Activated CD8-positive, alpha-beta T cell treated with anti-CD3 and anti-CD28 coated beads, Interleukin-2, amount 10 ng/mL, durations not matched to agents 7 days and 5 days (primary cell): Measurements from ENCODE around the gene PDXK. TPM values are rescaled to one million over a fixed set of nuclear protein-coding genes. Genes with fewer than 3 reads are reported as not detected.

Experiments used
- ATAC-seq: fragments of 150-1000 bp; cut with Tn5 transposase; one replicate; pipeline ENCODE4 v1.10.0; 2021; ENCODE audit warnings: moderate library complexity
- CTCF ChIA-PET: fragments of 350-600 bp; sonication (Branson Sonifier 250); formaldehyde crosslinking; loops from one replicate; lab custom pipeline; 2021; ENCODE audit warnings: antibody characterized with exemption; lab: Charles Lee
- POLR2A ChIA-PET: fragments of 350-600 bp; sonication (Branson Sonifier 250); formaldehyde crosslinking; loops from one replicate; lab custom pipeline; 2021; ENCODE audit warnings: antibody characterized with exemption; lab: Charles Lee
- DNase-seq: peaks from one replicate; pipeline ENCODE4 v3.0.0-alpha.2; 2020
- H3K27ac Mint-ChIP-seq: one replicate; pipeline ENCODE4 v1.8.0; 2021; ENCODE audit warnings: mild to moderate bottlenecking, mixed read lengths
- H3K27me3 Mint-ChIP-seq: one replicate; pipeline ENCODE4 v1.8.0; 2021; ENCODE audit warnings: low read depth, mixed read lengths
- H3K36me3 Mint-ChIP-seq: one replicate; pipeline ENCODE4 v1.8.0; 2021; ENCODE audit warnings: low read depth, mixed read lengths
- H3K4me1 Mint-ChIP-seq: one replicate; pipeline ENCODE4 v1.8.0; 2021; ENCODE audit warnings: low read depth, mixed read lengths
- H3K4me3 Mint-ChIP-seq: one replicate; pipeline ENCODE4 v1.8.0; 2021; ENCODE audit warnings: mild to moderate bottlenecking, mixed read lengths
- H3K9me3 Mint-ChIP-seq: one replicate; pipeline ENCODE4 v1.8.0; 2022; ENCODE audit warnings: mixed read lengths; ENCODE audit not compliant: insufficient read depth
- total RNA-seq, 2 experiments: library from RNA; stranded (reverse); gene quantifications; one replicate each; pipeline ENCODE4 v1.2.3, GENCODE V29; 2021

The PDXK gene
- total RNA-seq, 2 experiments from 2014 or later: 94.5 to 100 TPM

GRCh38 chr21:43717967-43718871 is 710 bp upstream of the PDXK start:
- peak overlapping the region; percentile 79 for H3K4me3 Mint-ChIP-seq
- ATAC-seq (no peak), DNase-seq (no peak)
- H3K27ac Mint-ChIP-seq: peak overlapping the region; percentile 72
- H3K4me1 Mint-ChIP-seq: peaks cover 33% of the 10 kb centered on the region
- no peaks in the 10 kb centered on the region for H3K9me3 Mint-ChIP-seq
- ChIA-PET POLR2A (interaction anchor here (1.2 kb wide), 1 partner anchor 11 kb away, joined by 4 read pairs; no protein-coding TSS in a partner anchor), CTCF (no interaction called here)
- H3K36me3 Mint-ChIP-seq: peaks cover 14% of the 10 kb centered on the region
- H3K27me3 Mint-ChIP-seq: peaks cover 19% of the 10 kb centered on the region

GRCh38 chr21:43719748-43720538 is 1.0 kb downstream of the PDXK start:
- ATAC-seq (peak; percentile 0), DNase-seq (no peak)
- peaks cover 20% of the 10 kb centered on the region for H3K36me3 Mint-ChIP-seq
- no peaks in the 10 kb centered on the region for H3K9me3 Mint-ChIP-seq
- POLR2A ChIA-PET: interaction anchor here (0.5 to 1.8 kb wide), 2 partner anchors 9 to 375 kb away, joined by 3 to 20 read pairs; no protein-coding TSS in a partner anchor
- CTCF ChIA-PET: interaction anchor here (1.0 kb wide), 2 partner anchors 9 to 255 kb away, joined by 3 read pairs; no protein-coding TSS in a partner anchor
- peak overlapping the region; percentile 69 for H3K27ac Mint-ChIP-seq
- peaks cover 35% of the 10 kb centered on the region for H3K4me1 Mint-ChIP-seq
- H3K4me3 Mint-ChIP-seq: peak overlapping the region; percentile 84
- H3K27me3 Mint-ChIP-seq: peaks cover 18% of the 10 kb centered on the region

GRCh38 chr21:43720539-43721166 is 1.7 kb downstream of the PDXK start:
- Mint-ChIP-seq H3K4me3 (peak overlapping the region; percentile 84), H3K27me3 (peaks cover 13% of the 10 kb centered on the region), H3K27ac (peak overlapping the region; percentile 69), H3K36me3 (peaks cover 20% of the 10 kb centered on the region), H3K9me3 (no peaks in the 10 kb centered on the region), H3K4me1 (peaks cover 42% of the 10 kb centered on the region)
- ChIA-PET POLR2A (interaction anchor here (1.8 kb wide), 1 partner anchor 8 kb away, joined by 20 read pairs; no protein-coding TSS in a partner anchor), CTCF (no interaction called here)
- DNase-seq (no peak), ATAC-seq (no peak)

- no peak for DNase-seq
- H3K27ac Mint-ChIP-seq: peak overlapping the region; percentile 69
- H3K27me3 Mint-ChIP-seq: peaks cover 13% of the 10 kb centered on the region
- ChIA-PET CTCF (no interaction called here), POLR2A (no interaction called here)
- peaks cover 23% of the 10 kb centered on the region for H3K36me3 Mint-ChIP-seq
- H3K4me3 Mint-ChIP-seq: peak overlapping the region; percentile 84
- ATAC-seq: no peak
- no peaks in the 10 kb centered on the region for H3K9me3 Mint-ChIP-seq
- H3K4me1 Mint-ChIP-seq: peaks cover 46% of the 10 kb centered on the region
Observed at GRCh38 chr21:43721206-43721605, 2.3 kb downstream of the PDXK start.

- Mint-ChIP-seq H3K27me3 (peaks cover 7% of the 10 kb centered on the region), H3K4me3 (no peak overlapping the region), H3K36me3 (peaks cover 27% of the 10 kb centered on the region), H3K27ac (no peak overlapping the region), H3K4me1 (peaks cover 49% of the 10 kb centered on the region), H3K9me3 (no peaks in the 10 kb centered on the region)
- no peak for DNase-seq
- ChIA-PET CTCF (no interaction called here), POLR2A (no interaction called here)
- ATAC-seq: no peak
Observed at GRCh38 chr21:43721939-43722338, 3.0 kb downstream of the PDXK start.

- H3K36me3 Mint-ChIP-seq: peaks cover 29% of the 10 kb centered on the region
- ATAC-seq (no peak), DNase-seq (no peak)
- CTCF ChIA-PET: no interaction called here
- H3K9me3 Mint-ChIP-seq: no peaks in the 10 kb centered on the region
- H3K27ac Mint-ChIP-seq: no peak overlapping the region
- no peak overlapping the region for H3K4me3 Mint-ChIP-seq
- H3K27me3 Mint-ChIP-seq: no peaks in the 10 kb centered on the region
- H3K4me1 Mint-ChIP-seq: peaks cover 62% of the 10 kb centered on the region
- POLR2A ChIA-PET: interaction anchor here (1.1 kb wide), 1 partner anchor 33 kb away, joined by 3 read pairs; no protein-coding TSS in a partner anchor
Observed at GRCh38 chr21:43723648-43724047, 4.7 kb downstream of the PDXK start.

GRCh38 chr21:43726686-43727518 is 8.0 kb downstream of the PDXK start:
- CTCF ChIA-PET: no interaction called here
- peak overlapping the region; percentile 65 for H3K27ac Mint-ChIP-seq
- DNase-seq: no peak
- H3K4me1 Mint-ChIP-seq: peaks cover 63% of the 10 kb centered on the region
- H3K27me3 Mint-ChIP-seq: no peaks in the 10 kb centered on the region
- peaks cover 26% of the 10 kb centered on the region for H3K36me3 Mint-ChIP-seq
- H3K4me3 Mint-ChIP-seq: peak overlapping the region; percentile 78
- no peak for ATAC-seq
- POLR2A ChIA-PET: no interaction called here
- no peaks in the 10 kb centered on the region for H3K9me3 Mint-ChIP-seq

GRCh38 chr21:43727519-43728153 is 8.7 kb downstream of the PDXK start:
- H3K4me3 Mint-ChIP-seq: peak overlapping the region; percentile 78
- peaks cover 63% of the 10 kb centered on the region for H3K4me1 Mint-ChIP-seq
- ChIA-PET POLR2A (interaction anchor here (1.3 to 2.3 kb wide), 2 partner anchors 8 to 61 kb away, joined by 3 to 20 read pairs; no protein-coding TSS in a partner anchor), CTCF (interaction anchor here (1.0 to 1.2 kb wide), 2 partner anchors 13 to 62 kb away, joined by 3 read pairs; no protein-coding TSS in a partner anchor)
- ATAC-seq (peak; percentile 1), DNase-seq (no peak)
- H3K9me3 Mint-ChIP-seq: no peaks in the 10 kb centered on the region
- H3K36me3 Mint-ChIP-seq: peaks cover 24% of the 10 kb centered on the region
- no peaks in the 10 kb centered on the region for H3K27me3 Mint-ChIP-seq
- peak overlapping the region; percentile 84 for H3K27ac Mint-ChIP-seq

- Mint-ChIP-seq H3K36me3 (peaks cover 24% of the 10 kb centered on the region), H3K27ac (peak overlapping the region; percentile 84), H3K9me3 (no peaks in the 10 kb centered on the region), H3K27me3 (no peaks in the 10 kb centered on the region), H3K4me3 (peak overlapping the region; percentile 78), H3K4me1 (peaks cover 63% of the 10 kb centered on the region)
- no peak for DNase-seq
- ChIA-PET CTCF (interaction anchor here (0.8 to 1.3 kb wide), 5 partner anchors 8 to 211 kb away, joined by 3 to 5 read pairs (median 3); no protein-coding TSS in a partner anchor), POLR2A (interaction anchor here (0.6 to 2.3 kb wide), 5 partner anchors 8 to 1414 kb away, joined by 3 to 20 read pairs (median 3); no protein-coding TSS in a partner anchor)
- no peak for ATAC-seq
Observed at GRCh38 chr21:43728154-43728466, 9.2 kb downstream of the PDXK start.
